Measurements from ENCODE around the gene GPR22.

The GPR22 gene, protein sequence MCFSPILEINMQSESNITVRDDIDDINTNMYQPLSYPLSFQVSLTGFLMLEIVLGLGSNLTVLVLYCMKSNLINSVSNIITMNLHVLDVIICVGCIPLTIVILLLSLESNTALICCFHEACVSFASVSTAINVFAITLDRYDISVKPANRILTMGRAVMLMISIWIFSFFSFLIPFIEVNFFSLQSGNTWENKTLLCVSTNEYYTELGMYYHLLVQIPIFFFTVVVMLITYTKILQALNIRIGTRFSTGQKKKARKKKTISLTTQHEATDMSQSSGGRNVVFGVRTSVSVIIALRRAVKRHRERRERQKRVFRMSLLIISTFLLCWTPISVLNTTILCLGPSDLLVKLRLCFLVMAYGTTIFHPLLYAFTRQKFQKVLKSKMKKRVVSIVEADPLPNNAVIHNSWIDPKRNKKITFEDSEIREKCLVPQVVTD

DNA sequence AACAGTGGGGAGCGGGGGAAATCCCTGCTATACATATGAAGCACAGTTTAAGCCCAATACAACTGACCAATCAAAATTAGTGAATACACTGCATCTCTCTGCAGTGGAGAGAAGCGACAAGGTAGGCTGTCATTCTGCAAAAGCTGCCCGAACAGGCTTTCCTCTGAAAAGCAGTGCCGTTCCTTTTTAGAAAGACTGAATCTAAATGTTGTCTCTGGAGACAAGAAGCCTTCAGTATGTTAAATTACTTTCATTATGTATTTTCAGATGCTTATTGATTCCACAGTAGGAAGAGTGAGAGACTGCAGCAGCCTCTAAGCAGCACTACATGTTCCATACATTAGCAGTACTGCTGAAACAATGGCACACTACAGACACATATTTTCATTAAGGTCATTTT is at the start of gene GPR22:
Gene GPR22, plus strand, starts transcription at position 129 of the 400 bp plus-strand sequence. CDS start 4,004 bp downstream, outside the sequence.
- DNase-seq, result no peak

DNA sequence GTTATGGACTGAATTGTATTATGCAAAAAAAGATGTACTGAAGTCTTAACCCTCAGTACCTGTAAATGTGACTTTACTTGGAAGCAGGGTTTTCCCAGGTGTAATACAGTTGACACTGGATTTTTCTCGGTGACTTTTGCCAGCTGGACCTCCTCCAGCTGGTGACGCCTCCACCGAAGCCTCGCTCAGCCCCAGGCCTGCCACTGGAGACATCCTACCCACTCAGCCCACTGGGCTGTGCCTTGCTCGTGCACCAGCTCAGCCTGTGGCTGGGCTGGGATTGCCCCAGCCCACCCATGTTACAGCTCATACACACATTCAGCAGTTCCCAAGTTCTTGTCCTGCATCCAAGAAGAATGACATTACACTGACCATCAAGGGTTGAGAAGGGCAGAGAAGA is 42.4 kb upstream of the GPR22 start:
- DNase-seq, result no peak

GRCh38 chr7:107428642-107429041 is 41.2 kb upstream of the GPR22 start:
- no peak for DNase-seq

- no peak for DNase-seq
Measured at GRCh38 chr7:107430057-107430456, 39.8 kb upstream of the GPR22 start.

- DNase-seq, result no peak
Measured at GRCh38 chr7:107432261-107432660, 37.6 kb upstream of the GPR22 start.

- DNase-seq, result no peak
Measured at GRCh38 chr7:107435749-107436148, 34.1 kb upstream of the GPR22 start.

- DNase-seq, result no peak
Measured at GRCh38 chr7:107439025-107439424, 30.8 kb upstream of the GPR22 start.

GRCh38 chr7:107441581-107442422 is 28.1 kb upstream of the GPR22 start:
- DNase-seq, result no peak

DNA sequence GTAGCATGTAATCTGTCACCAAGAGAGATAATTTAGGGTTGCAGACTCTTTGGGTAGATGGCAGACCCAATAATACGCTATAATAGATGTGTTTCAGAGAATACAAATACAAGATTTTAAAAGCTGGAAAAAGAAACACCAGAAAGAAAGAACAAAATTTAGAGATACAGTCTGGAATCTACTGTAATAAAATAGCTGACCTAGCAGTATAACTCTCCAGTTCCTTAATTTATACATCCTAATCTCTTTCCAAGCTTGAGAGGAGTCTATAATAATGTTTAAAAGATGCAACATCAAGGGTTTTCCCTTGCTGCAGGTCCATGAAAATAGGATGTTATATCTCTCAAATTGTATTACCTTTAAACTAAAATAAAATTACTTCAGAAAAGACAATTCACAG is 27.2 kb upstream of the GPR22 start:
- no peak for DNase-seq

DNA sequence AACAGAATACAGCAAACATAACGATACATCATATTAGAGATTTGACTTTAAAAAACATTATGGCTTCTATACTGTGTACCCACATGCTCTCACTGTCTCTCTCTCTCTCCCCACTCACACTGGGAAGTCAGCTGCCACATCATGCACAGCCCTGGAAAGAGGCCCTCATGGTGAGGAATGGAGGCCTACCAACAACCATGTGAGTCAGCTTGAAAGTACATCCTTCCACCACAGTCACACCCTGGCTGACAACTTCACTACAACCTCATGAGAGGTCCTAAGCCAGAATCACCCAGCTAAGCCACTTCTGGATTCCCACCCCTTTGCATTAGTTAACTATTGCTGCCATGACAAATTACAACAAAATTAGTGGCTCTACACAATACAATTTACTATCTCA is 23.3 kb upstream of the GPR22 start:
- DNase-seq, result no peak

- DNase-seq, result no peak
Measured at GRCh38 chr7:107446988-107447387, 22.9 kb upstream of the GPR22 start.

DNA sequence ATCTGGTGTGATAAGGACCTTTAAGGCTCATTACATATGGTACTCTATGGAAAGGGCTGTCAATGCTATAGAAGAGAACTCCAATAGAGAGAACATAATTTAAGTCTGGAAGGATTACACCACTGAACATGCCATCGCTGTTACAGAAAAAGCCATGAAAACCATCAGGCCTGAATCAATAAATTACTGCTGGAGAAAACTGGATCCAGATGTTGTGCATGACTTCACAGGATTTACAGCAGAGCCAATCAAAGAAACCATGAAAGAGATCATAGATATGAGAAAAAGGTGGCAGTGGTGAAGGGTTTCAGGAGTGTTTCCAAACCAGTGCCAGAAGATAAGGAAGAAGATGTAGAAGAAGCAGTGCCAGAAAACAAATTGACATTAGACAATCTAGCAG is 18.9 kb upstream of the GPR22 start:
- no peak for DNase-seq

DNA sequence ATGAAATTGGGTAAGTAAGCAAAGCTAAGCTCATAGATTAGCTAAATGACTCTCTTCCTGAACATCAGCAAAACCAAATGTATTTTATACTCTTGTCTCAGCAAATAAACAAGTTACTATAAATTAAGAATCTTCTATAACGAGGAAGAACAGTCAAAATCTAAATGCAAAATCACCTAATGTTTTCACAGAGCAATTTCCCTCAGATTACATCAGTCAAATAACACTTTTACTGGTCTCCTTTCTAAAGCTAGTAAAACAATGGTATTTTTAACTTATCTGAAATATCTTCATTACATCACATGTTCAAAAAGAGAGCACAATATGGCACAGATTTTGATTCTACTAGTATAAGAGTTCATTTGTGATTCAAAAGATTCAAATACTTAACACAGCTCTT is 16.5 kb upstream of the GPR22 start:
- no peak for DNase-seq

GRCh38 chr7:107461938-107462533 is 7.8 kb upstream of the GPR22 start:
- DNase-seq, result no peak

GRCh38 chr7:107463139-107464078 is 6.4 kb upstream of the GPR22 start:
- DNase-seq, result peak; percentile 30

GRCh38 chr7:107464666-107465226 is 5.1 kb upstream of the GPR22 start:
- no peak for DNase-seq

GRCh38 chr7:107467972-107468371 is 1.9 kb upstream of the GPR22 start:
- no peak for DNase-seq

- no peak for DNase-seq
Measured at GRCh38 chr7:107468824-107469223, 1.0 kb upstream of the GPR22 start.

GRCh38 chr7:107471292-107472070 is 1.6 kb downstream of the GPR22 start:
- no peak for DNase-seq

GRCh38 chr7:107472116-107472515 is 2.3 kb downstream of the GPR22 start:
- DNase-seq, result no peak

DNA sequence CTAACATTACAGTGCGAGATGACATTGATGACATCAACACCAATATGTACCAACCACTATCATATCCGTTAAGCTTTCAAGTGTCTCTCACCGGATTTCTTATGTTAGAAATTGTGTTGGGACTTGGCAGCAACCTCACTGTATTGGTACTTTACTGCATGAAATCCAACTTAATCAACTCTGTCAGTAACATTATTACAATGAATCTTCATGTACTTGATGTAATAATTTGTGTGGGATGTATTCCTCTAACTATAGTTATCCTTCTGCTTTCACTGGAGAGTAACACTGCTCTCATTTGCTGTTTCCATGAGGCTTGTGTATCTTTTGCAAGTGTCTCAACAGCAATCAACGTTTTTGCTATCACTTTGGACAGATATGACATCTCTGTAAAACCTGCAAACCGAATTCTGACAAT is 4.3 kb downstream of the GPR22 start:
- no peak for DNase-seq
